Neuron (in vitro differentiated cells): Measurements from ENCODE around the gene RAD51B.
"Not testable (repeated sequence)": the region's sequence is repeated elsewhere in the genome, so short reads cannot be mapped to it uniquely, and the experiment has no call there.

Source experiments
- H2AFZ ChIP-seq: one replicate; pipeline ENCODE4 v1.6.1; 2013; ENCODE audit warnings: low read depth, mild to moderate bottlenecking, inconsistent platforms, low read length, moderate library complexity
- H3K27me3 ChIP-seq: one replicate; pipeline ENCODE4 v1.6.1; 2013; ENCODE audit warnings: low read length; ENCODE audit not compliant: insufficient read depth
- H3K36me3 ChIP-seq: one replicate; pipeline ENCODE4 v1.6.1; 2013; ENCODE audit warnings: low read length; ENCODE audit not compliant: insufficient read depth
- H3K4me1 ChIP-seq: one replicate; pipeline ENCODE4 v1.6.1; 2013; ENCODE audit warnings: low read length; ENCODE audit not compliant: insufficient read depth
- H3K4me3 ChIP-seq: 2 replicates; pipeline ENCODE4 v1.5.1; 2013; ENCODE audit warnings: mild to moderate bottlenecking, low read length, moderate library complexity
- H3K9me3 ChIP-seq: one replicate; pipeline ENCODE4 v1.6.1; 2013; ENCODE audit warnings: low read length

RAD51B gene

DNA sequence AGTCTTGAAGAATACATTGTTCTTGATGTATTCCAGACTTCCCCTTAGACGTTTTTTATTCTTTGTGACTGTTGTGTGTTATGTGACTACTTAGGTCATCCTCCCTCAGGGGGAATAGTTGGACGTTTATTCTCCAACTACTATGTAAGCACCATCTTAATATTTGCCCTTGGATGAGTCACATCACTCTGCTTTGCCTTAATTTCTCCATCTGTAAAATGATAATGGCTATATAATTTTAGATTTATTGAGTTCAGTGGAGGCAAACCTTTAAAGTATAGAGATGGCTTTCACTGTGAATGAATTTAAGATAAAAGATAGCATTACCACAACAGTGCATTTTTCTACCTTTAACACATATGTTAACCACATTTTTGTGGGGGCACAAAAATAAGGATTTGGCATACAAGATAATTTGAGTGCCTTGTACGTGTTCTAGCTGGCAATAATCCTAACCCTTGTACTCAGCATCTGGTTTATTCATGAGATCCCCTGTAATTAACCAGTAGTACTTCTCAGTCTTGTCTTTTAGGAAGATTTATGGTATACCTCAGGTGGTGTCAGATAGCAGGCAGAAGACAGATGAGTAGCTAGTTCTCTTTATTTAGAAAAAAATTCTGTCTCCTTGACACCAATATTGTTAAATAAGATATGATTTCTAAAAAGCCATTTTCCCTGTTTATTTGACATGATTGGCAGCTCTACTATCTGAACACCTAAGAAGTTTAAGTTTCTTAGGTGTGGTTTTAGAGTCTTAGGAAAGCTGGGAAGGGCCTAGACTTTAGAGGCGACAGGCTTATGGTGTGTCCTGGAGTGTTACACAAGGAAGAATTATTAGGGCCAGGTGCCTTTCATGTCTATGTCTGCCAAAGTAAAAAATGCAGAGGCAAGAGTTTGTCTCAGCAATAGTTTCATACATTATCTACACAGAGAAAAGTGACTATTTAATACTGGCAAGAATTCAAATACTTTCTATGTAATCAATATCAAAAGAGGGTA, 152.3 kb downstream of the RAD51B start:
- no peak overlapping the region for H3K4me3 ChIP-seq
- H3K4me1 ChIP-seq: no peaks in the 10 kb centered on the region
- H3K9me3 ChIP-seq: no peaks in the 10 kb centered on the region
- H2AFZ ChIP-seq: no peak overlapping the region
- H3K36me3 ChIP-seq: no peaks in the 10 kb centered on the region
- no peaks in the 10 kb centered on the region for H3K27me3 ChIP-seq

DNA sequence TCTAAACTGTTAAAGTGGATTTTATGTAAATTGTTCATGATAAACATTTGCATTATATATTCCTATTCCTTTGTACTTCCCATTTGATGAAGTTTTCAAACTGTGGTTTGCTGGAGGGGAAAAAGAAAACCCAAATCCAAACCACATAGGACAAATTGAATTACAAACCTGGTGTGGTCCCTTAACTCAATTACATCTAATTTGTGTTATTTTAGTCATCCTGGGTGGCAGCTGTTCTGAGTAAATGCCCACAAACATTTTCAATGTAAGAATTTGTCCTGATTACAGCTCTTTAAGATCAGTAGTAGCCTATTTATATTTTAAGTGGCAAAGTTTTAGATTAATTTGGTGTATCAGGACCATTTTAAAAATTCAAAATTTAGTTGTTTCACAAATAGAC, 153.9 kb downstream of the RAD51B start:
- H3K4me1 ChIP-seq: no peaks in the 10 kb centered on the region
- H3K27me3 ChIP-seq: no peaks in the 10 kb centered on the region
- no peaks in the 10 kb centered on the region for H3K36me3 ChIP-seq
- H3K4me3 ChIP-seq: no peak overlapping the region
- no peaks in the 10 kb centered on the region for H3K9me3 ChIP-seq
- no peak overlapping the region for H2AFZ ChIP-seq

GRCh38 chr14:67975470-67975869, 155.9 kb downstream of the RAD51B start:
- Histone ChIP-seq H2AFZ (no peak overlapping the region), H3K9me3 (no peaks in the 10 kb centered on the region), H3K36me3 (no peaks in the 10 kb centered on the region), H3K27me3 (no peaks in the 10 kb centered on the region), H3K4me1 (no peaks in the 10 kb centered on the region), H3K4me3 (no peak overlapping the region)

DNA sequence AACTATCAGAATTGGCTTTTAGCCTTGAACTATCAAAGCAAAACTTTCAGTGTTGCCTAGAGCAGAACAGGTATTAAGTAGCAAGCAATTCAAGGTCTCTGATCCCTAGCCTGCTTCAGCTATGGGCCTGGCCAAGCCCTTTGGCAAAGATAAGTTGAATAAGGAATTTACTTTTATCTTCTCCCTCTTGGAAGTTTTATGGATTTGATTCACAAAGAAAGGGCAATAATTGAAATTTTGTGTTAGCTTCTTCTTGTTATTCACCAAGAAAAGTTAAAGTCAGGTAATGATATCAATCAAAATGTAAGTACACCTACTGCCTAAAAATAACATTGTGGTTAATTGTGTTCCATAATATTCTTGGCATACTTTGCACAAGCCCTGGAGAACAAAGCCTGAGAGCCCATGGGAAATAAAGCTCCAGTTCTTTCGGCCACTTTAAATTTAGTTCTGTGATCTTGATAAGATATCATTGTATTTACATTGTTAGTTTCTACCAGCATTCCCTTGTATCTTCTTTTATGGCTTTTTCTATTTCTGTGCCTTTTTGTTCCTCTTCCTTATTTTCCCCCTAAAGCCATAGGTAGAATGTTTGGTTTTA, 158.0 kb downstream of the RAD51B start:
- H3K4me3 ChIP-seq: no peak overlapping the region
- no peaks in the 10 kb centered on the region for H3K36me3 ChIP-seq
- no peaks in the 10 kb centered on the region for H3K9me3 ChIP-seq
- H3K4me1 ChIP-seq: no peaks in the 10 kb centered on the region
- no peak overlapping the region for H2AFZ ChIP-seq
- no peaks in the 10 kb centered on the region for H3K27me3 ChIP-seq

- Histone ChIP-seq H3K36me3 (no peaks in the 10 kb centered on the region), H3K27me3 (no peaks in the 10 kb centered on the region), H3K9me3 (no peaks in the 10 kb centered on the region), H3K4me3 (no peak overlapping the region), H3K4me1 (no peaks in the 10 kb centered on the region), H2AFZ (no peak overlapping the region)
Observed at GRCh38 chr14:67978749-67979148, 159.2 kb downstream of the RAD51B start.

- no peaks in the 10 kb centered on the region for H3K9me3 ChIP-seq
- no peak overlapping the region for H2AFZ ChIP-seq
- H3K36me3 ChIP-seq: no peaks in the 10 kb centered on the region
- H3K27me3 ChIP-seq: no peaks in the 10 kb centered on the region
- H3K4me1 ChIP-seq: no peaks in the 10 kb centered on the region
- no peak overlapping the region for H3K4me3 ChIP-seq
Observed at GRCh38 chr14:67982711-67983608, 163.4 kb downstream of the RAD51B start.

DNA sequence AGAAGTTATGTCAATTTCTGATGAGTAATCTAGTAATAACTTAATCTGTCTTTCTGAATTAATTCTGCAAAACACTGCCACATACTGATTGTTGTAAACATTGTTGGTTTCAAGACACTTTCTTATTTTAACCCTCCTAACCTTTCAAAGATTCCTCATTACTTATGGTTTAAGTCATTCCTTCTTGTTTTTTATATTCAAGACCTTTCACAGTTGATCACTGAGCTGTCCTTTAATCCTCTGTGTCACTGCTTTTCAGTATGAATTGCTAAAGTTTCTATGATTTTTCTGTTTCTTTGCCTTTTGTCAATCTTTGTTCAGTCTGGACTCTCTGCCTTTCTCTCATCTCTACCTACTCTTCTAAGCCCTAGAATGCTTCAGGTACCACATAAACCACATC, 164.7 kb downstream of the RAD51B start:
- Histone ChIP-seq H3K9me3 (no peaks in the 10 kb centered on the region), H3K27me3 (no peaks in the 10 kb centered on the region)

DNA sequence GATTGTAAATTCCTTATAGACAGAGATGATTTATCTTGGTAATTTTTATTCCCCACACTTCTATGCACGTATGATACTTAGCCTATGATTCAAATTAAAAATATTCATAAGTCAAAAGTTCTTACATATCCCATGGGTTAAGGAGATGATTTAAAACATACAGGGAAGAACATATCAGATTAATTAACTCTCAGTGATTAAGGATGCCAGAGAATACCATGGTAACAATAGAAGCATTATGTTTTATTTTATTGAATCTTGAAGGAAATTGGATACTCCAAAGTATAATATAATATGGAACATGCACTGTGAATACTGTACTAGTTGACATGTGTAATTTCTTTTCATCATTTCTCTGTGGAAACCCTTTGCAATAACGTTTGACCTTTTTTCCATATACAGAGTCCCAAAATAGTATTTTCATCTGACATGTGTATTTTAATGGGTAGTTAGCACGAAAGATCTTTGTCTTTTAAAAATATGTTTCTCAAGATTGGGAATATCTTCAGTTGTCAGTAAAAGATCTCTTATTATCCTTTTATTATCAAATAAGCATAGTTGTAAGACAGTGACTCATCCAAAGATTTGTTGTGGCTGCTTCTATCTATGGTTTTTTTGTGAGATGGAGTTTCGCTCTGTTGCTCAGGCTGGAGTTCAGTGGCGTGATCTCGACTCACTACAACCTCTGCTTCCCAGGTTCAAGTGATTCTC, 166.7 kb downstream of the RAD51B start:
- Histone ChIP-seq H2AFZ (no peak overlapping the region), H3K4me3 (no peak overlapping the region), H3K4me1 (no peaks in the 10 kb centered on the region), H3K27me3 (no peaks in the 10 kb centered on the region), H3K36me3 (no peaks in the 10 kb centered on the region), H3K9me3 (no peaks in the 10 kb centered on the region)

More for the DNA sequence above, 164.7 kb downstream of the RAD51B start:
- no peaks in the 10 kb centered on the region for H3K36me3 ChIP-seq
- no peak overlapping the region for H3K4me3 ChIP-seq
- no peak overlapping the region for H2AFZ ChIP-seq
- H3K4me1 ChIP-seq: no peaks in the 10 kb centered on the region

GRCh38 chr14:67987606-67988005, 168.0 kb downstream of the RAD51B start:
- Histone ChIP-seq H3K9me3 (no peaks in the 10 kb centered on the region), H3K27me3 (no peaks in the 10 kb centered on the region), H2AFZ (no peak overlapping the region), H3K4me1 (no peaks in the 10 kb centered on the region), H3K4me3 (no peak overlapping the region), H3K36me3 (no peaks in the 10 kb centered on the region)

DNA sequence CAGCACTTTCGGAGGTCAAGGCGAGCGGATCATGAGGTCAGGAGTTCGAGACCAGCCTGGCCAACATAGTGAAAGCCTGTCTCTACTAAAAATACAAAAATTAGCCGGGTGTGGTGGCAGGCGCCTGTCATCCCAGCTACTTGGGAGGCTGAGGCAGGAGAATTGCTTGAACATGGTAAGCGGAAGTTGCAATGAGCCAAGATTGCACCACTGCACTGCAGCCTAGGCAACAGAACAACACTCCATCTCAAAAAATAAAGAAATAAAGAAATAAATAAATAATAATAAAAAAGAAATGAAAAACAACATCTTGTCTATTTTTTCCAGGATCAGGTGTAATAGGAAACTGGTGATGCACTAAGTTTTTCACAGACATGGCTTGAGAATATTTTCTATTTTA, 168.6 kb downstream of the RAD51B start:
- not testable (repeated sequence) for H2AFZ ChIP-seq, H3K4me1 ChIP-seq, H3K27me3 ChIP-seq, H3K9me3 ChIP-seq, H3K36me3 ChIP-seq, H3K4me3 ChIP-seq

DNA sequence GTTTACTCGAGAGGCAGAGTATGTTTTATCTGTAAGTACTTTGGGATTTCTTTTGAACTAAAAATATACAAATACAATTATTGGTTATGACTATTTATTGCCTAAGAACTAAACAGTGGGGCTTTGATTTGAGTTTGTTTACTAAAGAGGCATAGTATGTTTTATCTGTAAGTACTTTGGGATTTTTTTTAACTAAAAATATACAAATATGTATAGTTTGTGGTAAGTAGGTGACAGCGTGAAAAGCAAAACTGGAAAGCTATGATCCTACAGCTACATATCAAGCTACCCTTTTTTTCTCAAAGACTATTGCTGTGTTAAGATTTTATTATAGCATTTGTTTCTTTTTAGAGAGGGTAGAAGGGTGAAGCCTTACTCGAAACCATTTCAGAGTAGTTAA, 171.0 kb downstream of the RAD51B start:
- Histone ChIP-seq H3K27me3 (no peaks in the 10 kb centered on the region), H3K4me3 (no peak overlapping the region), H3K4me1 (no peaks in the 10 kb centered on the region), H3K9me3 (peaks cover 2% of the 10 kb centered on the region), H3K36me3 (no peaks in the 10 kb centered on the region), H2AFZ (no peak overlapping the region)

GRCh38 chr14:67994531-67994930, 175.0 kb downstream of the RAD51B start:
- Histone ChIP-seq H3K9me3 (peaks cover 2% of the 10 kb centered on the region), H2AFZ (no peak overlapping the region), H3K4me3 (no peak overlapping the region), H3K36me3 (no peaks in the 10 kb centered on the region), H3K4me1 (no peaks in the 10 kb centered on the region), H3K27me3 (no peaks in the 10 kb centered on the region)
